GM21526 (cell line): ENCODE results near the gene KIF17.

Source experiments
- ATAC-seq: cut with Tn5 transposase; IDR thresholded peaks from one replicate; pipeline ENCODE4 v1.9.1; 2021; ENCODE audit warnings: moderate library complexity; ENCODE audit not compliant: unreplicated experiment, low FRiP score

KIF17 gene

GRCh38 chr1:20663969-20664715 is 53.7 kb downstream of the KIF17 start:
- no peak for ATAC-seq

GRCh38 chr1:20663365-20663764 is 54.4 kb downstream of the KIF17 start:
- ATAC-seq, result no peak

- no peak for ATAC-seq
Observed at GRCh38 chr1:20662110-20662475, 55.7 kb downstream of the KIF17 start.

GRCh38 chr1:20661207-20662109 is 56.3 kb downstream of the KIF17 start, which contains the start of gene DDOST:
DDOST (minus strand) TSS chr1:20661369; CDS start chr1:20661350, 19 bp downstream.
- peak; percentile 88 for ATAC-seq

- ATAC-seq, result no peak
Observed at GRCh38 chr1:20660847-20661206, 57.0 kb downstream of the KIF17 start.

GRCh38 chr1:20660363-20660762 is 57.4 kb downstream of the KIF17 start:
- no peak for ATAC-seq

- ATAC-seq, result no peak
Observed at GRCh38 chr1:20658166-20658915, 59.5 kb downstream of the KIF17 start.

GRCh38 chr1:20657024-20657423 is 60.8 kb downstream of the KIF17 start:
- no peak for ATAC-seq

- ATAC-seq, result no peak
Observed at GRCh38 chr1:20654104-20654690, 63.6 kb downstream of the KIF17 start.

- no peak for ATAC-seq
Observed at GRCh38 chr1:20652300-20652699, 65.5 kb downstream of the KIF17 start.

- ATAC-seq, result no peak
Observed at GRCh38 chr1:20648946-20649345, 68.9 kb downstream of the KIF17 start.

GRCh38 chr1:20648438-20648837 is 69.4 kb downstream of the KIF17 start:
- no peak for ATAC-seq

- ATAC-seq, result no peak
Observed at GRCh38 chr1:20645414-20645813, 72.4 kb downstream of the KIF17 start.

- no peak for ATAC-seq
Observed at GRCh38 chr1:20644416-20644815, 73.4 kb downstream of the KIF17 start.

GRCh38 chr1:20643080-20643479 is 74.7 kb downstream of the KIF17 start:
- no peak for ATAC-seq

- ATAC-seq, result no peak
Observed at GRCh38 chr1:20641975-20642374, 75.8 kb downstream of the KIF17 start.

- no peak for ATAC-seq
Observed at GRCh38 chr1:20640183-20640597, 77.6 kb downstream of the KIF17 start.

GRCh38 chr1:20636785-20637347 is 80.9 kb downstream of the KIF17 start:
- no peak for ATAC-seq

GRCh38 chr1:20634594-20635084 is 83.2 kb downstream of the KIF17 start:
- no peak for ATAC-seq

GRCh38 chr1:20634065-20634593 is 83.7 kb downstream of the KIF17 start:
- ATAC-seq, result no peak
